Right ventricle myocardium superior (tissue), 1 donor: ENCODE data around the gene TRIM65. TPM values are rescaled to one million over a fixed set of nuclear protein-coding genes. Genes with fewer than 3 reads are reported as not detected.
"Not testable (repeated sequence)": the region's sequence is repeated elsewhere in the genome, so short reads cannot be mapped to it uniquely, and the experiment has no call there.

Experiments
- ATAC-seq: fragments of 200-7000 bp; cut with Tn5 transposase; one replicate; pipeline ENCODE4 v1.9.1; 2020; ENCODE audit warnings: mild to moderate bottlenecking; ENCODE audit not compliant: poor library complexity
- DNase-seq: peaks from one replicate; pipeline ENCODE4 v3.0.0-alpha.2; 2020
- intact Hi-C: fragments of 100-400 bp; cut with DNase I; formaldehyde crosslinking; loops from one replicate; pipeline ENCODE4 v1.11.2; 2022
- total RNA-seq: library from RNA; stranded (reverse); fragmentation: NEBNext Ultra II Directional; extraction: Animal tissue kit (Norgen Biotek cat#: 25700); gene quantifications from one replicate; pipeline ENCODE4 v1.2.1, GENCODE V29; 2021
- donor health status: DM: no; HTN: yes; CAD: no; lungs with severe emphysema.

TRIM65 gene
- total RNA-seq, 1 donor from 2014 or later = 9.1 TPM

DNA sequence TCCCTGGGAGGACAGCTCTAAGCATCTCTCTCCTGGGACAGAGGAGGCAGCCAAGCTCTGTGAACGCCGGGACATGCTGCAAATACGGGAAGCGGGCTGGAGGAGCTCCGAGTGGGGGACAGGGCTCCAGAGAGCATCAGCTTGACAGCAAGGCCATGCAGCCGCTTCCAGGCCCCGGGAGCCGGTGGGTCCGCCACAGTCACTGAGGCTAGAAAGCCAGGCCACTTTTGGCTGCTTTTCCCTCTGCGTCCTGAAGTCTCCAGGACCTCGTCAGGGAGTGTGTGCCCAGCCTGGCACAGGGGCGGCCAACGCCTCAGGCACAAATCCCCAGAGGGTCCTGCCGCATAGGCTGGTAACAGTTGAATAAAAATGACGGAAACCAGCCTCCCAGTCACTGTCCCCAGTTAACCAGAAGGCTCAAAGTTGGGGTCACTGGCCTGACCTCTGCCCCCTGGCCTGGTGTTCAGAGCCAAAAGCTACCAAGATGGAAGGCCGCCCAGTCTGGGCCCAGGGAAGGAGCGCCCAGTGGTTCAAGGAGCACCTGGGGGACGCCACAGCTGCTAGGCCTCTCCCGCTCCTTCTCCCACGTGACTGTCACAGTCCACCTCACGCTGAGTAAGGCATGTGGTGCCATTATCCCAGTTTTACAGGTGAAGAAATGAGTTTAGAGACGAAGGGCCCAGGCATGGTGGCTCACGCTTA, 3.2 kb upstream of the TRIM65 start:
- ATAC-seq = no peak
- intact Hi-C loops = loop anchor here (10.0 kb wide), 1 partner anchor 125 kb away; a partner anchor contains a TSS

GRCh38 chr17:75899353-75899752, 2.6 kb upstream of the TRIM65 start:
- intact Hi-C loops = loop anchor here (10.0 kb wide), 1 partner anchor 125 kb away; a partner anchor contains a TSS
- ATAC-seq (no peak), DNase-seq (no peak)

More for the DNA sequence above, 3.2 kb upstream of the TRIM65 start:
- no peak for DNase-seq

DNA sequence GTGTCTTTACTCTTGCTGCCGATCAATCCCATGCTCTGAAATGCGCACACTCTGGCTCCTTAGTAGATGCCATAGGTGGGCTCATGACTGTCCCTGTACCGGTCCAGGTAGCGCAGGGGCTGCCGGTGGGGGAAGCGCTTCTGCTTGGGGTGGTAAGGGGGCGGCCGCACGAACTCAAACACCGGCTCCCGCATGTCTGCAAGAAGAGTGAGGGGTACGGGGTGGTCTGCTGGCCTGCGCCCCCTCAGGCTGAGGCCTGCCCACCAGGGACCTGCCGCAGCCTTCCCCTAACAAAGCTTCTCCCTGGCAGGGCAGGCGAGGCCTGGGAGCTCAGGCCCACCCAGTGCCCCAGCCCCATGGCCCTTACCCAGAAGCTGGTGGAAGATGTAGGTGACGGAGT, 2.0 kb upstream of the TRIM65 start:
- intact Hi-C loops = loop anchor here (10.0 kb wide), 1 partner anchor 124 kb away; a partner anchor contains a TSS
- no peak for DNase-seq
- ATAC-seq = no peak

- ATAC-seq (no peak), DNase-seq (no peak)
- intact Hi-C loops = loop anchor here (10.0 kb wide), 1 partner anchor 123 kb away; a partner anchor contains a TSS
Measured at GRCh38 chr17:75898065-75898464, 1.3 kb upstream of the TRIM65 start.

DNA sequence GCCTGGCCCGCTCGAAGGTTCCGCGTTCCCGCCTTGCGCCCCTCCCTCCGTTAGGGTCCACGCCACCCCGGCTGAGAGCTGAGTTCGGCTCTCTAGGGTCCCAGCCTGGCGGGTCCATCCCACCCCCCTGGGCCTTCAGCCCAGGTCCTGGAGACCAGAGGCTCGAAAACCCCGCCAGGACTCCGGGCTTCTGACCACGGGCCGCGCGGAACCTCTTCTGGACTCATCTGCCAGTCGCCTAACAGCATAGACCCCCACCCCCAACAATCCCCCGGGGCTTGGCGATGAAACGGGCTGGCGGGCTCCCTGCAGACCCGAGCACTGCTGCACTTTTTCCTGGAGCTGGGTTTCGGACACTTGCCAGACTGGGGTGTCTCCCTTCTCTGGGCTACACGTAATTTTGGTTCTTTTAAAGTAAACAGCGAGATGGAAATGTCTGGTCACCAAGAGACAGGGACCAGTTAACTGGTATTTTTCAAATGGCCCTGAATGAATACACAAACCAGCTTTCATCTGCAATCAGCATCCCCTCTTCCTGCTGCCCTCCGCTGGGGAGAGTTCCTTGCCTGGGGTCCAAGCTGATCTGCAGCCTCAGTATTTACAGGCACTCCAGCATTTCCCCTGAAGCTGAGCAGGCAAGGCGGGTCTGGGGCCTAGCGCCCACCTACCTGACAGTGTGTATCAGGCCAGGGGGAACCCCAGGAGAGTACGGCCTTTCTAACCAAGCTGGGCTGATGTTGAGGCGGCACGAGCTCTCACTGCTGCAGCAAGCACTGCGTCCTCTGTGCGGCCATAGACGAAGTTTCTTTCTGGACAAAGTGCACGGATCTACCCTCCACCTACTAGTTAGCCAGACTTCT, 639 bp upstream of the TRIM65 start:
- DNase-seq = no peak
- intact Hi-C loops = loop anchor here (10.0 kb wide), 1 partner anchor 123 kb away; a partner anchor contains a TSS
- ATAC-seq = no peak

DNA sequence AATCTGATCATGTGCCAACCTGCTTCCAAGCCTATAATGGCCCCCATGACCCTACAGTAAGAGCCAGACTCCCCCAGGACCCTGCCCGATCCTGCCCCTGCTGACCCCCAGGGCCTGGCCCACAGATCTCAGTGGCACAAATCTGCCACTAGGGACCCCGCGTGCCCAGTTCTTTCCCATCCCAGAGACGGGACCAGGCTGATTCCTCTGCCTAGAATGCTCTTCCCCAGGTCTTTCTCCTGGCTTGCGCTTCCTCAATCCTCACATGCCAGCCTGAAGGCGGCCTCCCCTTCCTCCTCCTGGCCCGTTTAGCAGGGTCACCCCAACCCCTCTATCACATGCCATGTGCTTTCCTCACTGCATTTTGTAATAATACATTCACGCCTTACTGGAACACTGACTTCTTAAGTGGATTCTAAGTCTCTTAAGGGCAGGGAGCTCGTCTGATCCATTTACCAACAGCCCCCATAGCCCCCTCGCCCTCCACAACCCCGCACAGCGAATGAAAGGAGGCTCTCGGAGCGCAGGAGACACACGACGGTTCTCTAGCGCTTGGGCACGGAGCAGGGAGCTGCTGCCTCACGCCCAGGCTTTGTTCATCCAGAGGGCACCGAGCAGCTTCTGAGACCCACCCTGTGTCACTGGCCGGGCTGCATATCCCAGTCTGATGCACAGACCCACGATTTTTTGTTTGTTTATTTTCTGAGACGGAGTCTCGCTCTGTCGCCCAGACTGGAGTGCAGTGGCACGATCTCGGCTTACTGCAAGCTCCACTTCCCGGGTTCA, 1.2 kb downstream of the TRIM65 start:
- DNase-seq (no peak), ATAC-seq (no peak)
- intact Hi-C loops = loop anchor here (10.0 kb wide), 1 partner anchor 121 kb away; a partner anchor contains a TSS

GRCh38 chr17:75894049-75894733, 2.6 kb downstream of the TRIM65 start:
- no peak for DNase-seq
- no peak for ATAC-seq
- intact Hi-C loops = loop anchor here (10.0 kb wide), 1 partner anchor 119 kb away; a partner anchor contains a TSS

DNA sequence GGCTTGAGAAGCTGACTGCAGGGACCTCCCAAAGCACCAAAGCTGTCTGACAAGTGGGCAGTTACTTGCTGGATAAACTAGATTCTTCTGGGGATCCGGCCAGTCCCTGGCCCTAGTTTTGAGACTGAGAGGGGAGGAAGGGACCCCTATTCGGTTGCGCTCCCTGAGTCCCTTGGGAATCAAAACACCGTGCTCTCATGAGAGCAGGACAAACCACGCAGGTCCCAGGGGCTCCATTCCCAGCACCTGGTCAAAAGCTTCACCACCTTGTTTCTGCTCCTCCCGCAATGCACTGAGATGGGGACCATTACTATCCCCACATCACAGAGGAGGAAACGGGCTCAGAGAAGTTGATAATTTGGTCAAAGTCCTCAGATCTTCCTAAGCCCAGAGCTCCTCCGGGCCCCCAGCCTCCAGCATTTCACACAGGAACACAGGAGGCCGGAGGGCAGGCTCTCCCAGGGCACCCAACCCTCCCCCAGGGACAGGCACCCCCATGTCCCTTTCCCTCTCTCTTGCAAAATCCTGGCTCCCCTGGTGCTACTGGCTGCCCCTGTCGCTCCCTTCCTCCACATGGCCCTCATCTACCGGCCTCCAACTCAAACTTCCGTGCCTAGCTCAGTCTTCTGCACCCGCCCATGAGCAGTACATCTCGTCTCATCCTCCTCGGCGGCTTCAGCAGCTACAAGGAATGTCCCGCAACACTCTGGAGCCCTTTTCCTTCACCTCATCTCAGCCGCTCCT, 3.3 kb downstream of the TRIM65 start:
- ATAC-seq (no peak), DNase-seq (no peak)
- intact Hi-C loops = loop anchor here (10.0 kb wide), 1 partner anchor 119 kb away; a partner anchor contains a TSS

DNA sequence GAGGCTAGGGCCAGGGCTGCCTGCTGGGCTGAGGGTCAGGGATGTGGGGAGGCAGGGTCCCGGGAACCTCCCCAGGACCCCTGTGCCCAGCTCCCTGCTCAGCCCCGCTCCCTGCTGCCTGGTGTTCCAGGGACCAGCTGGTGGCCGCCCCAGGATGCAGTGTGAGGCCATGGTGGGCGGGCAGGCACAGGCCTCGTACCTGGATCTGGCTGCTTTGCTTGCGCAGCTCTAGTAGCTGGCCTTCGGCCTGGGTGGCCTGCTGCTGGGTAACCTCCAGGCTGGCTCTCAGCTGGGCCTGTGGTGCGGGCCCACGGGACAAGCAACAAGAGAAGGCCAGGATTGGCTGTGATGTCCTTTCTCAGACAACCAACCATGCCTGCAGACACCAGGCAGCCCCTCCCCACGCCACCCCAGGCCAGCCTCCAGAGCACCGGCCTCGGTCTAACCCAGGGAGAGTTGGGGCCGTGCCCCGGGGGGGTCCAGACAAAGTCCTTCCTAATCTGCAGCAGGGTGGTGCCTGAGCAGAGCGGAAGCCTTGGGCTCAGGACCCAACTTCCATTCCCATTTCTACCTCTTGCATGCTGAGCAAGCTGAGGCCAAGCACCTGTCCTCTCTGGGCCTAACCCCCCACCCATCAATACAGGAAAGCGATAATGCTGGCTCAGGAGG, 4.1 kb downstream of the TRIM65 start:
- no peak for DNase-seq
- no peak for ATAC-seq
- intact Hi-C loops = loop anchor here (10.0 kb wide), 1 partner anchor 118 kb away; a partner anchor contains a TSS

DNA sequence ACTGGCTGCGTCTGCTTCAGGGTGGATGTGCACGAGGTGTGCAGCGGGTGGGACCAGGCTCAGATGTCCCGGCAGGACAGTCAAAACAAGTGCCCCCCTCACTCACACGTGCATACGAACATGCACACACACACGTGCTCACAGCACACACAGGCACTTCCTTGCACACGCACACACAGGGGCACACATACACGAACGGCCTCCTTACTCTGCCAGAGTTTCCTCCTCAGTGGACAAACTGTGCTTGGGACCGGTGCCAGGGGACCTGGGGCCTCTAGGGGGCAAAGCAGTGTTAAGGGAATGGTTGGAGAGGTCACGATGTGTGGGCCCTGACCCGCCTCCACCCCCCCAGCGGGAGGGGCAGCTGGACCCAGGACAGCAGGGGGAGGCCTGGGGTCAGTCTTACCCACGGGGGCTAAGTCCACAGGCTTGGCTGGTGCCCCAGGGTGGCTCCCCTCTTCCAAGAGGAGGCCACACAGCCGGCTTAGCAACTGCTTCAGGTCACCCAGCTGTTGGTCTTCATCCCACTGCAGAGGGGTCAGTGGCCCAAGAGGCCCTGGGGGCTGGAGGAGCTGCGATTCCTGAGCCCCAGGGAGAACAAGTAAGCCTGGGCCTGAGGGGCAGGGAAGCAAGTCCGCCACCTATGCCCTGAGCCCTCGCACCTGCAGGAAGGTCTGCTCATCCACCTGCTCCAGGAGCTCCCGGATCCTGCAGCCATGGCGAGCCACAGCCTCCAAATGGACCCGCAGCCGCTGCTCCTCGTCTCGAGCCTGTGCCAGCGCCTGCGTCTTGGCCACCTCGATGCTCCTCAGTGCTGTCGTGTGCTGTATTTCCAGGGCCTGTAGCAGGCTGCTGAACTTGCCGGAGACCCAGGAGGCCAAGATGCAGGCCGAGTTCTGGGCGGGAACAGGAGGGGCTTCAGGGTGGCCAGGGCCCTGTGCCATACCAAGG, 4.9 kb downstream of the TRIM65 start:
- intact Hi-C loops = loop anchor here (10.0 kb wide), 1 partner anchor 117 kb away; a partner anchor contains a TSS
- ATAC-seq (no peak), DNase-seq (no peak)

DNA sequence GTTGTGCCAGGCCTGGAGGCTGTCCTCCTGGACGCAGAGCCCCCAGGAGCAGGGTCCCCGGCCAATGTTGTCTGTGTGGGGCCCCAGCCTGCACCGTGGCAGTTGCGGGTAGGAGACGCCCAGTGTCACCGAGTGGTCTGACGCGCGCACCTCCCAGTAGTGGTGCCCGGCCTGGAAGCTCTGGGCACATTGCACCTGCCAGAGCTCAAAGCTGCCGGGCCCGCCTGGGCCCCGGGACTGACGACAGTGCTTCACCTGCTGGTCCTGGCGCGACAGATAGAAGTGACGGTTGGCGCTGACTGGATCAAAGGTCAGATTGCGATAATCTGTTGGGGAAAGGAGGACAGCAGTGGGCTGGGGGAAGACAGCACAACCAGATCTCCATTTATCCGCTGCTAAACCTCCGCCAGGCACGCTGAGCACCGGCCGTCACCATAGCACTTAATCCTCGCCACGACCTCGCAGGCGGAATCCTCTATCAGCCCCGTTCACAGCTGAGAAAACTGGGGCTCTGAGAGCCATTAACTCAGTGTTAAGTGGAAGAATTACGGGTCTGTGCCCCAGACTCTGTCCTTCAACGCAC, 5.6 kb downstream of the TRIM65 start:
- intact Hi-C loops = loop anchor here (10.0 kb wide), 1 partner anchor 116 kb away; a partner anchor contains a TSS
- ATAC-seq (no peak), DNase-seq (no peak)

GRCh38 chr17:75889454-75889853, 7.3 kb downstream of the TRIM65 start:
- intact Hi-C loops = no loop called here
- ATAC-seq (no peak), DNase-seq (no peak)

- intact Hi-C loops = no loop called here
- DNase-seq (no peak), ATAC-seq (no peak)
Measured at GRCh38 chr17:75888484-75888883, 8.3 kb downstream of the TRIM65 start.

DNA sequence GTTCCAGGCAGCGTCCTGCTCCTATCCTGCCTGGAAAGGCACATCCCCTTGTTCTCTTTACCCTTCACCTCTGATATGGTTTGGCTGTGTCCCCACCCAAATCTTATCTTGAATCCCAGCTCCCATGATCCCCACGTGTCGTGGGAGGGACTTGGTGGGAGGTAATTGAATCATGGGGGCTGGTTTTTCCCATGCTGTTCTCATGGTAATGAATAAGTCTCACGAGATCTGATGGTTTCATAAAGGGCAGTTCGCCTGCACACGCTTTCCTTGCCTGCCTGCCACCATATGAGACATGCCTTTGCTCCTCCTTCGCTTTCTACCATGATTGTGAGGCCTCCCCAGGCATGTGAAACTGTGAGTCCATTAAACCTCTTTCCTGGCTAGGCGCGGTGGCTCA, 10.9 kb downstream of the TRIM65 start:
- ATAC-seq, intact Hi-C loops, DNase-seq: not testable (repeated sequence)

- DNase-seq (no peak), ATAC-seq (no peak)
- intact Hi-C loops = no loop called here
Measured at GRCh38 chr17:75885431-75885830, 11.3 kb downstream of the TRIM65 start.
